Measurements from ENCODE around the gene RUVBL2.

Gene RUVBL2

DNA sequence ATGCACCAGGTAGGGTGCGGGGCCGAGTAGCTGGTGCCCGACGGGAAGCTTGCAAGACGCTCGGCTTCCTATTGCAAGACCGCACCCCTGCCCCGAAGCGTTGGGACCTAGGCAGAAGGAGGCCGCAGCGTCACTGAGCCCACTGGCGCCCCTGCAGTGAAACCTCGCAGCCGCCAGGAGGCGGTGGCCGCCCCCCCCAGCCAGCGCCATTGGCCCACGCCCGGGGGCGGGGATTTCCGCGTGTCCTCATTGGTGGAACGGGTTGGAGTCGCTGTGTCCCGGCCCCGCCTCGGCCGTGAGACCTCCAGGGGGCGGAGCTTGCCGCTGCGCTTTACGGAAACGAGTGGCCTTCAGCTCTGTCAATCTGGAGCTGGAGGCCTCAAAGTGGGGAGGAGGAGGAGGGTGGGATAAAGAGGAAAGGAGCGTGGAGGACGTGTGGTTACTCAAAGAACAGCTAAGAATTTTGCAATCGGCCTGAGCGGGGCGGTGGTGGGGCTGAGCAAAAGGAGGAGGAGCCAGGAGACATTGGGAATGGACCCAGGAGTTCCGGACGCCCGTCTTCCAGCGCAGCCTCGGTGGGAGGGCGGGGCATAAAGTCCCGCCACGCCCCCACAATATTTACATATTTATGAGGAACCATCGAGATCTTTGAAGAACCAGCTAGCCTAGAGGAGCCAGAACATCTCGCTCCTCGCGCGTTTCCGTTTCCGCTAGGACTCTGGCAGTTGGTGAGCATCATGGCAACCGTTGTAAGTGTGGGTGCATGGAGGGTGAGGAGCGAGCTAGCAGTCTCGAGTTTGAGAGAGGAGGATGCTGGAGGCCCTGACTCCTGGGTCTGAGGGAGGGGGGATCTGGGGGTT is at the start of gene RUVBL2, which contains the start of gene GYS1:
Gene RUVBL2 (plus strand): TSS at position 713 of the 860 bp plus-strand sequence. CDS start 25 bp downstream, at position 738.
Gene GYS1 (minus strand): TSS at position 135 of the 860 bp plus-strand sequence. CDS start 197 bp downstream, outside the sequence.
- TF ChIP-seq, protein P1, sequence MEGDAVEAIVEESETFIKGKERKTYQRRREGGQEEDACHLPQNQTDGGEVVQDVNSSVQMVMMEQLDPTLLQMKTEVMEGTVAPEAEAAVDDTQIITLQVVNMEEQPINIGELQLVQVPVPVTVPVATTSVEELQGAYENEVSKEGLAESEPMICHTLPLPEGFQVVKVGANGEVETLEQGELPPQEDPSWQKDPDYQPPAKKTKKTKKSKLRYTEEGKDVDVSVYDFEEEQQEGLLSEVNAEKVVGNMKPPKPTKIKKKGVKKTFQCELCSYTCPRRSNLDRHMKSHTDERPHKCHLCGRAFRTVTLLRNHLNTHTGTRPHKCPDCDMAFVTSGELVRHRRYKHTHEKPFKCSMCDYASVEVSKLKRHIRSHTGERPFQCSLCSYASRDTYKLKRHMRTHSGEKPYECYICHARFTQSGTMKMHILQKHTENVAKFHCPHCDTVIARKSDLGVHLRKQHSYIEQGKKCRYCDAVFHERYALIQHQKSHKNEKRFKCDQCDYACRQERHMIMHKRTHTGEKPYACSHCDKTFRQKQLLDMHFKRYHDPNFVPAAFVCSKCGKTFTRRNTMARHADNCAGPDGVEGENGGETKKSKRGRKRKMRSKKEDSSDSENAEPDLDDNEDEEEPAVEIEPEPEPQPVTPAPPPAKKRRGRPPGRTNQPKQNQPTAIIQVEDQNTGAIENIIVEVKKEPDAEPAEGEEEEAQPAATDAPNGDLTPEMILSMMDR (IDR thresholded peaks at IDR 0.05), result peak; percentile 98
- TF ChIP-seq ZFX (IDR thresholded peaks at IDR 0.05; ENCODE audit: borderline replicate concordance), result no peak
- H3K27ac ChIP-seq, result peak within 1 kb of the TSS; percentile 92

- TF ChIP-seq, protein P1 (IDR thresholded peaks at IDR 0.05), result no peak
- no peak for TF ChIP-seq ZFX (IDR thresholded peaks at IDR 0.05; ENCODE audit: borderline replicate concordance)
- H3K27ac ChIP-seq, result no peak overlapping the region
Observed at GRCh38 chr19:48945415-48945814, 48.3 kb upstream of the RUVBL2 start.

DNA sequence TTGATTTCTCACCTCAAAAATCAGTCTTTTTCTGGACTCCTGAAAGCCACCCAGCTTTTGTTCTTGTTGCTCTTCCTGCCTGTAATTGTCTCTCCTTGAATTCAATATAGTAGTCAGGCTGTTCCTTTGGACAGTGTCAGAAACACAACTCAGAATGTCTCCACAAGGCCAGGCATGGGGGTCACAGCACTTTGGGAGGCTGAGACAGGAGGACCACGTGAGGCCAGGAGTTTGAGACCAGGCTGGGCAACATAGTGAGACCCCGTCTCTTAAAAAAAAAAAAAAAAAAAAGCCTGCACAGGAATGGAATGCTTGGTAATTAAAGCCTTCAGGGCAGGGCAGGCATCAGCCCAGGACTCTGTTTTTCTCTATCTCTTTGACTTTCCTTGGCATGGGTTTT is 47.9 kb upstream of the RUVBL2 start:
- H3K27ac ChIP-seq, result no peak overlapping the region
- no peak for TF ChIP-seq ZFX (IDR thresholded peaks at IDR 0.05; ENCODE audit: borderline replicate concordance)
- TF ChIP-seq, protein P1 (IDR thresholded peaks at IDR 0.05), result no peak

DNA sequence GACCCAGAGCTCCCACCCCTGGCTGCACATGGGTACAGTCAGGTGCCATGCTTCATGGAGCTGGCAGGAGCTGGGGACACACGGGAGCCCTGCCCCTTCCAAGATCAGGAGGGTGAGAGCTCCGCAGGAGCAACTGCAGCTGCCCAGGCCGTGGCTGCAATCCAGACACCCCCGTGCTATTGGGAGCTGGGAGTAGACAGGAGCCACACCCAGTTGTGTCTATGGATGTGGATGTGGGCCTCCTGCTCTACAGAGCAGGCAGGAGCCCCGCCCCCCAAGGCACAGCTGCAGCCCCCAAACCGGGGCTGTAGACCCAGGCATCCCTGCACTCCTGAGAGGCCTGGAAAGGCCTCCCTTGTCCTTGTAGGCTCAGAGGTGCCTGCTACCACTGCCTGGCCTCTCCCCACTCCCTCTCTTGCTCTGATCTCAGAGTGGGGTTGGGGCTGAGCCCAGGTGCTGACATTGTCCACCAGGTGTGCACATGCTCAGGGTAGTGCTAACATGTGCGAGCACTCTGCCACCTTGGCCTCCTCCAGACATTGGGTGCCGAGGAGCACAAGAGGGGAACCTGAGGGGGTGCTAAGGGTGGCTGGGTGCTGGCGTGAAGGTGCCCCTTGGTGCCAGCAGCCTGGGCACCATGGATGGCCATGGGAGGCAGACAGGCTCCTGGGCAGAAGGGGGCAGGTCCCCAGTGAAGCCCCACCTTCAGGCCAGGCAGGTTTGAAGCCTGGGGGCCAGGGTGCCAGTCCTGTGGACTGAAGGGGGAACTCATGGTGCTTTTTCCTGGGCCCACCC is 47.0 kb upstream of the RUVBL2 start:
- TF ChIP-seq ZFX (IDR thresholded peaks at IDR 0.05; ENCODE audit: borderline replicate concordance), result no peak
- TF ChIP-seq, protein P1 (IDR thresholded peaks at IDR 0.05), result no peak
- no peak overlapping the region for H3K27ac ChIP-seq

DNA sequence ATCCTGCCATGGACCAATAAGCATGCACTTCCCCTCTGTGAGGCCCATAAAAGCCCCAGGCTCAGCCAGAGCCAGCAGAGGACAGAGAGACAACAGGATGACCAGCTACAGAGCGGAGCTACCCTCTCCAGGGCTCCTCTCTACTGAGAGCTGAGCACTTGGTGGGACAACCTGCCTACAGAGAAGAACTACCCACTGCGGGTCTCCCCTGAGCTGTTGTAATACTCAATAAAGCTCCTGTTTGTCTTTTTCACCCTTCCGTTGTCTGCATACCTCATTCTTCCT is 46.5 kb upstream of the RUVBL2 start:
- TF ChIP-seq ZFX (IDR thresholded peaks at IDR 0.05; ENCODE audit: borderline replicate concordance), result no peak
- TF ChIP-seq, protein P1 (IDR thresholded peaks at IDR 0.05), result no peak
- H3K27ac ChIP-seq, result no peak overlapping the region

- H3K27ac ChIP-seq, result no peak overlapping the region
- TF ChIP-seq, protein P1 (IDR thresholded peaks at IDR 0.05), result no peak
- no peak for TF ChIP-seq ZFX (IDR thresholded peaks at IDR 0.05; ENCODE audit: borderline replicate concordance)
Observed at GRCh38 chr19:48950159-48950558, 43.5 kb upstream of the RUVBL2 start.
